ENCODE results near the gene ATP5PB. TPM values are rescaled to one million over a fixed set of nuclear protein-coding genes. Genes with fewer than 3 reads are reported as not detected.

ATP5PB gene
- total RNA-seq = 24.7 TPM

- peaks cover 13 to 29% of the 10 kb centered on the region in 2 donors for H3K4me1 ChIP-seq
- H3K27ac ChIP-seq = peak within 1 kb of the TSS; percentile 80 to 84
- TF ChIP-seq CTCF (IDR thresholded peaks at IDR 0.05) = peak in 1 of 3 experiments; percentile 7
- DNase-seq (ENCODE audit: low spot score in 2 of 2) = peak; percentile 89 to 98
- peaks cover 4 to 21% of the 10 kb centered on the region in 2 donors for H3K36me3 ChIP-seq
- no peaks in the 10 kb centered on the region for H3K9me3 ChIP-seq
- peak within 1 kb of the TSS; percentile 85 to 96 for H3K4me3 ChIP-seq
- no peaks in the 10 kb centered on the region for H3K27me3 ChIP-seq
- intact Hi-C loops (cut with DNase I) = loop anchor here (1.0 to 10.0 kb wide), 6 partner anchors 306 to 1266 kb away; partner anchors contain the start of genes CEPT1, DDX20, DRAM2 and LRIF1
Measured at GRCh38 chr1:111448918-111449702, at the start of gene ATP5PB, which contains the start of gene WDR77. ATP5PB (plus strand) TSS chr1:111449464; CDS start chr1:111449542, 78 bp downstream. WDR77 (minus strand) TSS chr1:111449256; CDS start chr1:111449169, 87 bp downstream.

GRCh38 chr1:111399792-111400610 lies 49.3 kb upstream of the ATP5PB start:
- peak; percentile 24 to 61 (median 57) for TF ChIP-seq CTCF (IDR thresholded peaks at IDR 0.05)

GRCh38 chr1:111402083-111402482 lies 47.2 kb upstream of the ATP5PB start:
- no peak overlapping the region for H3K27ac ChIP-seq
- no peak for DNase-seq (ENCODE audit: low spot score in 2 of 2)
- H3K9me3 ChIP-seq = no peaks in the 10 kb centered on the region
- no peaks in the 10 kb centered on the region for H3K27me3 ChIP-seq
- H3K36me3 ChIP-seq = no peaks in the 10 kb centered on the region
- intact Hi-C loops (cut with DNase I) = no loop called here
- no peak for TF ChIP-seq CTCF (IDR thresholded peaks at IDR 0.05)
- H3K4me3 ChIP-seq = no peak overlapping the region
- H3K4me1 ChIP-seq = no peaks in the 10 kb centered on the region

More at GRCh38 chr1:111399792-111400610, 49.3 kb upstream of the ATP5PB start:
- Histone ChIP-seq H3K27ac (no peak overlapping the region), H3K36me3 (no peaks in the 10 kb centered on the region), H3K9me3 (no peaks in the 10 kb centered on the region), H3K4me1 (no peaks in the 10 kb centered on the region), H3K27me3 (no peaks in the 10 kb centered on the region), H3K4me3 (no peak overlapping the region)
- peak in 1 of 2 donors; percentile 68 for DNase-seq (ENCODE audit: low spot score in 2 of 2)
- intact Hi-C loops (cut with DNase I) = loop anchor here (1.0 kb wide), 1 partner anchor 177 kb away; no protein-coding TSS in a partner anchor

GRCh38 chr1:111404588-111404987 lies 44.7 kb upstream of the ATP5PB start:
- H3K36me3 ChIP-seq = no peaks in the 10 kb centered on the region
- H3K9me3 ChIP-seq = no peaks in the 10 kb centered on the region
- intact Hi-C loops (cut with DNase I) = no loop called here
- TF ChIP-seq CTCF (IDR thresholded peaks at IDR 0.05) = no peak
- H3K27me3 ChIP-seq = no peaks in the 10 kb centered on the region
- no peak overlapping the region for H3K4me3 ChIP-seq
- no peak for DNase-seq (ENCODE audit: low spot score in 2 of 2)
- H3K4me1 ChIP-seq = no peaks in the 10 kb centered on the region
- no peak overlapping the region for H3K27ac ChIP-seq

- Histone ChIP-seq H3K4me1 (no peaks in the 10 kb centered on the region), H3K4me3 (no peak overlapping the region), H3K27me3 (no peaks in the 10 kb centered on the region), H3K9me3 (no peaks in the 10 kb centered on the region), H3K36me3 (no peaks in the 10 kb centered on the region), H3K27ac (no peak overlapping the region)
- TF ChIP-seq CTCF (IDR thresholded peaks at IDR 0.05) = no peak
- no peak for DNase-seq (ENCODE audit: low spot score in 2 of 2)
- intact Hi-C loops (cut with DNase I) = no loop called here
Measured at GRCh38 chr1:111406321-111406768, 42.9 kb upstream of the ATP5PB start.

Data from ascending aorta (tissue), 2 donors.